NB4 (cell line): ENCODE data around the gene CAPN8.

ENCODE experiments used
- CTCF ChIP-seq: IDR thresholded peaks from one replicate; pipeline ENCODE4 v1.5.1; 2012; ENCODE audit warnings: low read depth, low read length
- MAX ChIP-seq: IDR thresholded peaks from 2 replicates; pipeline ENCODE4 v1.6.1; 2011; ENCODE audit warnings: low read depth, low read length
- MYC ChIP-seq: IDR thresholded peaks from 2 replicates; pipeline ENCODE4 v1.6.1; 2011; ENCODE audit warnings: low read depth, low read length
- POLR2A ChIP-seq: IDR thresholded peaks from 2 replicates; pipeline ENCODE4 v1.6.1; 2011; ENCODE audit warnings: mild to moderate bottlenecking; ENCODE audit not compliant: insufficient read length; ENCODE audit errors: extremely low read depth

- TF ChIP-seq CTCF (no peak), MYC (no peak), POLR2A (no peak), MAX (no peak)
Observed at GRCh38 chr1:223653015-223653414, 12.5 kb downstream of the CAPN8 start.
